HUES48 (cell line): ENCODE results near the gene EFCAB6.

Experiments
- H3K27ac ChIP-seq: one replicate; pipeline ENCODE4 v1.7.0; 2013; ENCODE audit warnings: low read depth, low read length, inconsistent platforms
- H3K27me3 ChIP-seq: 2 replicates; pipeline ENCODE4 v1.6.1; 2013; ENCODE audit warnings: mild to moderate bottlenecking, low read length; ENCODE audit not compliant: control insufficient read depth, insufficient read depth
- H3K36me3 ChIP-seq: 2 replicates; pipeline ENCODE4 v1.6.1; 2013; ENCODE audit warnings: low read length; ENCODE audit not compliant: control insufficient read depth, insufficient read depth
- H3K4me1 ChIP-seq: 2 replicates; pipeline ENCODE4 v1.6.1; 2013; ENCODE audit warnings: mild to moderate bottlenecking, low read length; ENCODE audit not compliant: control insufficient read depth, insufficient read depth
- H3K4me3 ChIP-seq: 2 replicates; pipeline ENCODE4 v1.5.1; 2013; ENCODE audit warnings: mild to moderate bottlenecking, low read depth, low read length
- H3K9ac ChIP-seq: 2 replicates; pipeline ENCODE4 v1.6.1; 2013; ENCODE audit warnings: mild to moderate bottlenecking, low read depth, low read length, moderate library complexity
- H3K9me3 ChIP-seq: 2 replicates; pipeline ENCODE4 v1.6.1; 2013; ENCODE audit warnings: low read length; ENCODE audit not compliant: control insufficient read depth, insufficient read depth

EFCAB6 gene

DNA sequence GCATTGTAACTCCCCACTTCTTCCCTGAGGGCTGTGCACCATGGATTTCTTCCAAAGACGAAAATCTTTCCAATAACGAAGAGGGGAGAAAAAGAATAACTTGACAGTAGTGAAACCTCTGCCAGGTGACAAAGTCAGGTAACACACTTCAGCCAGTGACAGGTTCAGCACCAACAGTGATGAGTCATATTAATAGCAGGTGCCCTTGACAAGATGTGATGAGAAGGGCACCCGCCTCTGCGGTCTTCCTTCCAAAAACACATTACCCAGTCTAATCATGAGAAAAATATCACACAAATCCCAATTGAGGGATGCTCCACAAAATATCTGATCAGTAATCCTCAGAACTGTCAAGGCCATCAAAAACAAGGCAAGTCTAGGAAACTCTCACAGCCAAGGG is 157.8 kb downstream of the EFCAB6 start:
- Histone ChIP-seq H3K27me3 (no peaks in the 10 kb centered on the region), H3K9ac (no peak overlapping the region), H3K4me1 (peaks cover 11% of the 10 kb centered on the region), H3K9me3 (peaks cover 11% of the 10 kb centered on the region), H3K36me3 (no peaks in the 10 kb centered on the region), H3K4me3 (no peak overlapping the region), H3K27ac (no peak overlapping the region)

DNA sequence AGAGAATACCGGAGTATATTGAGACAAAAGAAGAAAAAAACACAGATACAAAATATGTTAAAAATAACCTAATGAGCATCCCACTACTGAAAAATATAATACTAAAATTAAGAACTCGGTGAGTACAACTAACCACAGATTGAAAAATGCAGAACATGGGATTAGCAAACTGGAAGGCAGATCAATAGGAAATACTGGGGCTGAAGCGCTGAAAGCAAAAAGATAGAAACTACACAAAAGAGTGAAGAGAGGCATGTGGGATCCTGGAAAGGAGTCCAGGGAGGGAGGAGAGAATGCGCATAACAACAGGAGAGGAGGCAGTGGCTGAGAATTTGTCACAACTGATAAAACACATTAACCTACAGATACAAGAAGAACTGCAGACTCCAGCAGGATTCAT is 159.3 kb downstream of the EFCAB6 start:
- H3K36me3 ChIP-seq, result no peaks in the 10 kb centered on the region
- H3K4me1 ChIP-seq, result no peaks in the 10 kb centered on the region
- peaks cover 11% of the 10 kb centered on the region for H3K9me3 ChIP-seq
- no peak overlapping the region for H3K27ac ChIP-seq
- H3K4me3 ChIP-seq, result no peak overlapping the region
- H3K9ac ChIP-seq, result no peak overlapping the region
- no peaks in the 10 kb centered on the region for H3K27me3 ChIP-seq

DNA sequence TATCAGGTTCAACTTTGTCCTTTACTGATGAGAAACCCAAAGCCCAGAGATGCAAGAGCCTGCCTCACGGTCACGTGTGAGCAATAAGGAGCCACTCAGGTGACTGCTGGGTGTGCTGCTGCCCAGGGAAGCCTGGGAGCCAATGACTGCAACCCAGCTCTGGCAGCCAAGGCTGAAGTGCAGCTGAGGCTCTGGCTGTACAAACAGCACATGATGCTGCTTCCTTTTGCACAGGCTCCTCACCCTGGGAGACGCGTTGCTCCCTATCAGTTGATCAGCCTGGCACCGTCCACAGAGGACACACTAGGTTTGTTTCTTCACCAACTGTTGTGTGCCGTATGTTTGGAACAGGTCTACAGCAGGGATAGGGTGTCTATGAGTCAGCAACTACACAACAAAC is 168.7 kb downstream of the EFCAB6 start:
- no peak overlapping the region for H3K27ac ChIP-seq
- no peak overlapping the region for H3K4me3 ChIP-seq
- peaks cover 13% of the 10 kb centered on the region; the same call in 1 of the 2 replicates for H3K9me3 ChIP-seq
- H3K4me1 ChIP-seq, result no peaks in the 10 kb centered on the region
- H3K36me3 ChIP-seq, result no peaks in the 10 kb centered on the region
- H3K9ac ChIP-seq, result no peak overlapping the region
- no peaks in the 10 kb centered on the region for H3K27me3 ChIP-seq

- H3K27me3 ChIP-seq, result no peaks in the 10 kb centered on the region
- H3K9me3 ChIP-seq, result peaks cover 13% of the 10 kb centered on the region; the same call in 1 of the 2 replicates
- no peaks in the 10 kb centered on the region for H3K4me1 ChIP-seq
- no peaks in the 10 kb centered on the region for H3K36me3 ChIP-seq
- no peak overlapping the region for H3K27ac ChIP-seq
- no peak overlapping the region for H3K4me3 ChIP-seq
- no peak overlapping the region for H3K9ac ChIP-seq
Observed at GRCh38 chr22:43642319-43643206, 169.5 kb downstream of the EFCAB6 start.

- Histone ChIP-seq H3K27ac (no peak overlapping the region), H3K4me1 (no peaks in the 10 kb centered on the region), H3K4me3 (no peak overlapping the region), H3K27me3 (no peaks in the 10 kb centered on the region), H3K36me3 (no peaks in the 10 kb centered on the region), H3K9ac (no peak overlapping the region), H3K9me3 (peaks cover 13% of the 10 kb centered on the region; the same call in 1 of the 2 replicates)
Observed at GRCh38 chr22:43639228-43639948, 172.7 kb downstream of the EFCAB6 start.

GRCh38 chr22:43637275-43638260 is 174.5 kb downstream of the EFCAB6 start:
- H3K36me3 ChIP-seq, result no peaks in the 10 kb centered on the region
- H3K4me1 ChIP-seq, result no peaks in the 10 kb centered on the region
- H3K27me3 ChIP-seq, result no peaks in the 10 kb centered on the region
- peaks cover 13% of the 10 kb centered on the region; the same call in 1 of the 2 replicates for H3K9me3 ChIP-seq
- H3K27ac ChIP-seq, result no peak overlapping the region
- H3K4me3 ChIP-seq, result no peak overlapping the region
- H3K9ac ChIP-seq, result no peak overlapping the region

DNA sequence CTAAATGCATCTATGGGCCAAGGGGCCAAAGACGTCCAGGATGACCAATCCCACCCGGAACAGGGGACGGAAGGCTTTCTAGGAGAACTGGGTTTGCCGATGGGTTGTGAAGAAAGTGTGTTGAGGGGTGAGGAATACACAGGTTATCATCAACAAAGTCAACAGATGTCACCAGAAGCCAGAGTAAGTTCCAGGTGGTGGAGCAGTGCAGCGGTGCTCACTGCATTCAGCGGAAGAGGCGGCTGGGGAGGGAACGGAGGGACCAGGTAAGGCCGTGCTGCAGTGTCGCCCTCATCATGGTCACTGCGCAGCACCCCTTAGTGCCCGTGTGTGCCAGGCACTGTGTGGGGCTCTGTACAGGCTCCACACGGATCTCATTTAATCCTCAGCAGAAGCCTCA is 176.0 kb downstream of the EFCAB6 start:
- Histone ChIP-seq H3K9ac (no peak overlapping the region), H3K36me3 (no peaks in the 10 kb centered on the region), H3K27ac (no peak overlapping the region), H3K9me3 (peaks cover 13% of the 10 kb centered on the region; the same call in 1 of the 2 replicates), H3K27me3 (no peaks in the 10 kb centered on the region), H3K4me1 (no peaks in the 10 kb centered on the region), H3K4me3 (no peak overlapping the region)

DNA sequence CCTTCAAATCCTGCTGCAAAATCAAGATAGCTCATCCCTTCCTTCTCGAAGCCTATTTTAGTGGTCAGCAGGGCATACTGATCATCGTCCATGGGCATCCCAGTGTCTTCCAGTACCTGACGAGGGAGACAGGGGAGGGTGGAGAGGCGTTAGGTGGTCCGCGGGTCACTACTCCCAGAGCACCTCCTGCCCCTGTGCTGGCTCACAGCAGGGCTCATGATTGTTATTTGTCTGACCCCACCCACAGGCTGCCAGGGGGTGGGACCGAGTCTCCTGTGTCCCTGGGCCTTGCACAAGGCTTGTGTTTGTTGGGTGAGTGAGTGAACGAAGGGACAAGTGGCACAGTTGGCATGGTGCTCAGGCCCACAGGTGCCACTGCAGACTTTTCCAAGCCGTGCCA is 177.0 kb downstream of the EFCAB6 start:
- Histone ChIP-seq H3K36me3 (no peaks in the 10 kb centered on the region), H3K9ac (no peak overlapping the region), H3K27me3 (no peaks in the 10 kb centered on the region), H3K9me3 (peaks cover 13% of the 10 kb centered on the region; the same call in 1 of the 2 replicates), H3K27ac (no peak overlapping the region), H3K4me1 (no peaks in the 10 kb centered on the region), H3K4me3 (no peak overlapping the region)

GRCh38 chr22:43634316-43634715 is 177.8 kb downstream of the EFCAB6 start:
- no peak overlapping the region for H3K4me3 ChIP-seq
- H3K27me3 ChIP-seq, result no peaks in the 10 kb centered on the region
- H3K4me1 ChIP-seq, result no peaks in the 10 kb centered on the region
- H3K9me3 ChIP-seq, result 0 out of 2 replicates have a peak, but pooled peaks cover 5% of the 10 kb centered on the region
- no peaks in the 10 kb centered on the region for H3K36me3 ChIP-seq
- no peak overlapping the region for H3K27ac ChIP-seq
- no peak overlapping the region for H3K9ac ChIP-seq

- no peaks in the 10 kb centered on the region for H3K27me3 ChIP-seq
- no peaks in the 10 kb centered on the region for H3K9me3 ChIP-seq
- H3K27ac ChIP-seq, result no peak overlapping the region
- H3K9ac ChIP-seq, result no peak overlapping the region
- no peak overlapping the region for H3K4me3 ChIP-seq
- no peaks in the 10 kb centered on the region for H3K36me3 ChIP-seq
- H3K4me1 ChIP-seq, result no peaks in the 10 kb centered on the region
Observed at GRCh38 chr22:43633631-43634285, 178.3 kb downstream of the EFCAB6 start.
